WERI-Rb-1 (cell line): ENCODE data around the gene ATP11A.

Source experiments
- DNase-seq: peaks from one replicate; pipeline ENCODE4 v3.0.0-alpha.2; 2020
- H3K27ac ChIP-seq: fragments of 250-450 bp; sonication (Bioruptor Pico); 2 replicates; pipeline ENCODE4 v1.5.1; 2020; ENCODE audit warnings: mild to moderate bottlenecking, moderate library complexity
- H3K27me3 ChIP-seq: fragments of 250-450 bp; sonication (Bioruptor Pico); 2 replicates; pipeline ENCODE4 v1.5.1; 2021; ENCODE audit warnings: mild to moderate bottlenecking, low read depth, moderate library complexity; ENCODE audit not compliant: insufficient read depth, severe bottlenecking
- H3K36me3 ChIP-seq: fragments of 250-450 bp; sonication (Bioruptor Pico); 2 replicates; pipeline ENCODE4 v1.5.1; 2020; ENCODE audit warnings: mild to moderate bottlenecking, moderate library complexity
- H3K4me3 ChIP-seq: 2 replicates; pipeline ENCODE4 v1.5.1; 2011; ENCODE audit warnings: low read depth, mild to moderate bottlenecking, control low read depth, low read length
- H3K9me3 ChIP-seq: fragments of 250-450 bp; sonication (Bioruptor Pico); 2 replicates; pipeline ENCODE4 v1.5.1; 2021; ENCODE audit warnings: mild to moderate bottlenecking, moderate library complexity; ENCODE audit not compliant: severe bottlenecking
- TF ChIP-seq, protein P1 (sequence below): IDR thresholded peaks from 2 replicates; pipeline ENCODE4 v1.5.1; 2011; ENCODE audit warnings: low read depth, mild to moderate bottlenecking, control low read depth, inconsistent platforms, low read length

Gene ATP11A

DNA sequence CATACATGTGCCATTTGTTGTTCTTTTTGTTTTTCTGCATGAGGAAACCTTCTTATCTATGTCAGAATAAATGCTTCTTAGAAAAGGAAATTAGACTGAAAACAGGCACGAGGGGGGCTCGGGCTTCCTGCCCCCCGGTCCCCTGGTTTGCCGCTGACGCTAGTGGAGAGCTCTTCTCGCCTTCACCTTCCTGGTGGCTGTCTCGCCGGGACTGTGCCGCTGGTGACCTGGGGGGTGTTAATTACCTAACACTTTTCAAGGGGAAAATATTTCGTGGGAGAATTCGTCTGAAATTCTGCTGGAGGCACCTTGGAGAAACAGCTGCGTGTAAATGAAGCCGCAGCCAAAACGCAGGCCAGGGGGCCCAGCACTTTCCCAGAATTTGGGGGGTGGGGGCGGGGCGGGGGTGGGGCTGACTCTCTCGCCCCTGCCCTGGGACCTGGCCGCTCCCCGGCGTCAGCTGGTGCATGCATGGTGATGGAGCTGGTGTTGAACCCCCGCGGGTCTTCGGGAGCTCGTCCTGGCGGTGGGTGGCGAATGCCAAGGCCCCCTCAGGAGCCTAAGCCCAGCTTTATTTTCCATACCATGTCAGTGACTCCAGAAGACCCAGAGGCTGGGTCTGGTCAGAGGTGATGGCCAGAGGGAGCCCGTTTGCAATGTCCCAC is 220.9 kb downstream of the ATP11A start:
- Histone ChIP-seq H3K4me3 (no peak overlapping the region), H3K9me3 (no peaks in the 10 kb centered on the region), H3K27me3 (no peaks in the 10 kb centered on the region), H3K27ac (no peak overlapping the region), H3K36me3 (peaks cover 17% of the 10 kb centered on the region)
- DNase-seq: no peak
- TF ChIP-seq, protein P1, sequence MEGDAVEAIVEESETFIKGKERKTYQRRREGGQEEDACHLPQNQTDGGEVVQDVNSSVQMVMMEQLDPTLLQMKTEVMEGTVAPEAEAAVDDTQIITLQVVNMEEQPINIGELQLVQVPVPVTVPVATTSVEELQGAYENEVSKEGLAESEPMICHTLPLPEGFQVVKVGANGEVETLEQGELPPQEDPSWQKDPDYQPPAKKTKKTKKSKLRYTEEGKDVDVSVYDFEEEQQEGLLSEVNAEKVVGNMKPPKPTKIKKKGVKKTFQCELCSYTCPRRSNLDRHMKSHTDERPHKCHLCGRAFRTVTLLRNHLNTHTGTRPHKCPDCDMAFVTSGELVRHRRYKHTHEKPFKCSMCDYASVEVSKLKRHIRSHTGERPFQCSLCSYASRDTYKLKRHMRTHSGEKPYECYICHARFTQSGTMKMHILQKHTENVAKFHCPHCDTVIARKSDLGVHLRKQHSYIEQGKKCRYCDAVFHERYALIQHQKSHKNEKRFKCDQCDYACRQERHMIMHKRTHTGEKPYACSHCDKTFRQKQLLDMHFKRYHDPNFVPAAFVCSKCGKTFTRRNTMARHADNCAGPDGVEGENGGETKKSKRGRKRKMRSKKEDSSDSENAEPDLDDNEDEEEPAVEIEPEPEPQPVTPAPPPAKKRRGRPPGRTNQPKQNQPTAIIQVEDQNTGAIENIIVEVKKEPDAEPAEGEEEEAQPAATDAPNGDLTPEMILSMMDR: no peak

DNA sequence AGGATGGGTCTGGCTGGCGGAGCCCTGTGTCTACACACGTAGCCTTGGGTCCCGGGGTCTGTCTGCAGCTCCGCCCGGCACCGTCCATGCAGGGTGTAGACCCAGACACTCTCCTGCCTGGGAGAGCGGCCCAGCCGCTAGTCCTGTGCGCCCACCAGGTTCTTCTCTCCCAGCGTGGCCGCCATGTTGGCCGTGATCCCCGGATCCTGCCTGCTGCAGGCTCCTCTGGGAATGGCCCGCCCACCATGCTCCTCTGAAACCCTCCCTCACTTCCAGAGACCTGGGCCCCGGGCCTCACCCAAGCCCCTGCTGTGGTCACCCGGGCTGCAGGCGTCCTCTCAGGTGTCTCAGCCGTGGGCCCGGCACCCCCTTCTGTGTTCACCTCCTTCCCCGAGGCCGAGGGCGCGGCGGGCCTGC is 221.5 kb downstream of the ATP11A start:
- H3K4me3 ChIP-seq: no peak overlapping the region
- no peak for DNase-seq
- H3K27ac ChIP-seq: no peak overlapping the region
- peaks cover 16% of the 10 kb centered on the region for H3K36me3 ChIP-seq
- TF ChIP-seq, protein P1: no peak
- no peaks in the 10 kb centered on the region for H3K9me3 ChIP-seq
- no peaks in the 10 kb centered on the region for H3K27me3 ChIP-seq

DNA sequence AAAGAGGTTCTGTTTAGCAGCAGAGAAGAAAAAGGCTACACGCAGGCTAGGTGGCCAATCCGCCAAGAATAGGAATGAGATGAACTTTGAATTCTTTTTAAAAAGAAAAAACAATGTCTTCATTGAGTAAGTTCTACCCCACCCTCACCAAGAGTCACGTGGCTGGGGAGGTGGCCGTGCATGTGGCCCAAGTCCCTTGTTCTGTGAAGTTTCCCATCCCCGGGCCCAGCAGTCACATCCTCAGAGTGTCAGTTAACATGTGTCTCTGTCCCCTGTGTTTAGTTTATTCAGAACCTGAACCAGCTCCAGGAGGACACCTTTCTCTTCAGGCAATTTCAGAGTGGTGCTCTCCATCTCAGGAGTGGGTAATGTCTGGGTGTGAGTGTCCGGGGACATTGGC is 222.0 kb downstream of the ATP11A start:
- TF ChIP-seq, protein P1: no peak
- no peak overlapping the region for H3K4me3 ChIP-seq
- DNase-seq: no peak
- H3K9me3 ChIP-seq: no peaks in the 10 kb centered on the region
- H3K27ac ChIP-seq: no peak overlapping the region
- H3K36me3 ChIP-seq: peaks cover 15% of the 10 kb centered on the region
- no peaks in the 10 kb centered on the region for H3K27me3 ChIP-seq

DNA sequence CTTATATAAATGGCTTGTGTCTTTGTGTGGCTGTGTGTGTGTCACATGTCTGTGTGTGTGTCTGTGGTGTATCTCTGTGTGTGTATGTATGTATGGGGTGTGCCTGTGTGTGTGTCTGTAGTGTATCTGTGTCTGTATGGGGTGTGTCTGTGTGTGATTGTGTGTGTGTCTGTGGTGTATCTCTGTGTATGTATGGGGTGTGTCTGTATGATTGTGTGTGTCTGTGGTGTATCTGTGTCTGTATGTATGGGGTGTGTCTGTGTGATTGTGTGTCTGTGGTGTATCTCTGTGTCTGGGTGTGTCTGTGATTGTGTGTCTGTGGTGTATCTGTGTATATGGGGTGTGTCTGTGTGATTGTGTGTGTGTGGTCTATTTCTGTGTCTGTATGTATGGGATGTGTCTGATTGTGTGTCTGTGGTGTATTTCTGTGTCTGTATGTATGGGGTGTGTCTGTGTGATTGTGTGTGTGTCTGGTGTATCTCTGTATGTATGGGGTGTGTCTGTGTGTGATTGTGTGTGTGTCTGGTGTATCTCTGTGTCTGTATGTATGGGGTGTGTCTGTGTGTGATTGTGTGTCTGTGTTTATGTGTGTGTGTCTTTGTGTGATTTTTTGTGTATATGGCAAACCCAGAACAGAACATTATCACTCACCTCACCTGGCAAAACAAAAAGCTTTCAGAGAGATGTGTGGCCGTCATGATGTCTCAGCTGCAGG is 223.0 kb downstream of the ATP11A start:
- Histone ChIP-seq H3K27ac (no peak overlapping the region), H3K36me3 (peaks cover 25% of the 10 kb centered on the region), H3K4me3 (no peak overlapping the region), H3K9me3 (no peaks in the 10 kb centered on the region), H3K27me3 (no peaks in the 10 kb centered on the region)
- TF ChIP-seq, protein P1: no peak
- DNase-seq: no peak

DNA sequence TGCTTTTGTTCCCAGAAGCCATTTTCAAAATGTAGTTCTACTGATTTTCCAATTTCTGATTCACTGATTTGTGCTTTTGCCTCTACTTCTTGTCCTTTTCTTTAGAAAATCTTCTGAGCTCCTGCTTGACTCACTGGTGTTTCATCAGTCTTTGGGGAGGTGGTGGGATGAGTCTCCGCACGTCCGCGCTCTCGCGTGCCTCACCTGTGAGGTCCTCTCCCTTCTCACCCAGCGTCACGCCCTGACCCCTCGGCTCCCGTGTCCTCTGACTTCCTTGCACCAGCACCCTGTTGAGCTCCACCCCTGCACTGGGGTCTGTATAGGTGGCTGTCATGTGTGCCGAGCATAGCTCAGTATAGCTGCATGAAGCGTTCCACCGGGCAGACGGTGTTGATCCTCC is 226.5 kb downstream of the ATP11A start:
- H3K9me3 ChIP-seq: no peaks in the 10 kb centered on the region
- H3K4me3 ChIP-seq: no peak overlapping the region
- no peaks in the 10 kb centered on the region for H3K27me3 ChIP-seq
- peaks cover 18% of the 10 kb centered on the region for H3K36me3 ChIP-seq
- TF ChIP-seq, protein P1: no peak
- H3K27ac ChIP-seq: no peak overlapping the region
- DNase-seq: no peak
